Heart left ventricle (tissue), 16 donors: Measurements from ENCODE around the gene PYGM. TPM values are rescaled to one million over a fixed set of nuclear protein-coding genes. Genes with fewer than 3 reads are reported as not detected.
A peak's percentile ranks its signal among the peaks of the same experiment; 100 is the strongest.

Experiments used
- ATAC-seq, 4 donors: fragments of 200-7000 bp; cut with Tn5 transposase; one replicate each; pipeline ENCODE4 v1.9.1; 2020 to 2022; ENCODE audit warnings: moderate library complexity in 4 of 4, mild to moderate bottlenecking in 3 of 4, moderate number of reproducible peaks in 1 of 4
- DNase-seq, 5 donors: peaks; one replicate each; pipeline ENCODE4 v3.0.0-alpha.2; 2020
- H3K27ac ChIP-seq, 12 donors: fragments of 200-600 bp; sonication (generic) in 4 of 12; one replicate each; pipeline versions ENCODE4 v1.5.0 to v1.8.0; 2016 to 2022; ENCODE audit warnings: mild to moderate bottlenecking in 2 of 12
- H3K27me3 ChIP-seq, 9 donors: fragments of 200-600 bp; sonication (generic) in 2 of 9; one replicate each; pipeline versions ENCODE4 v1.5.1 to v1.8.0; 2016 to 2022; ENCODE audit warnings: mild to moderate bottlenecking in 3 of 9
- H3K36me3 ChIP-seq, 9 donors: fragments of 200-600 bp; sonication (generic) in 2 of 9; one replicate each; pipeline versions ENCODE4 v1.5.0 to v1.8.0; 2018 to 2022; ENCODE audit warnings: mild to moderate bottlenecking in 2 of 9
- H3K4me1 ChIP-seq, 12 donors: fragments of 200-600 bp; sonication (generic) in 4 of 12; one replicate each; pipeline versions ENCODE4 v1.5.0 to v1.8.0; 2016 to 2022; ENCODE audit warnings: mild to moderate bottlenecking in 3 of 12
- H3K4me3 ChIP-seq, 12 donors: fragments of 200-600 bp; sonication (generic) in 4 of 12; one replicate each; pipeline versions ENCODE4 v1.5.0 to v1.8.0; 2017 to 2022; ENCODE audit warnings: mild to moderate bottlenecking in 9 of 12, moderate library complexity in 4 of 12
- H3K9me3 ChIP-seq, 12 donors: fragments of 200-600 bp; sonication (generic) in 4 of 12; one replicate each; pipeline versions ENCODE4 v1.5.0 to v1.8.0; 2016 to 2022; ENCODE audit warnings: mild to moderate bottlenecking in 1 of 12
- POLR2A ChIP-seq, 2 donors: fragments of 450-650 bp; IDR thresholded peaks; one replicate each; pipeline ENCODE4 v1.6.1; 2017; ENCODE audit warnings: antibody characterized with exemption in 2 of 2, mild to moderate bottlenecking in 2 of 2, moderate library complexity in 2 of 2
- WGBS, 4 donors: extraction: QIAGEN DNeasy Blood & Tissue Kit in 2 of 4; methylation state at CpG; one replicate each; pipeline versions ENCODE4 v1.1.5 to v1.1.7; 2013 to 2018; 5-methylcytosine and 5-hydroxymethylcytosine counted together
- intact Hi-C, 10 donors: fragments of 100-400 bp; cut with DNase I; formaldehyde crosslinking; loops; one replicate each; pipeline versions ENCODE4 v1.11.1 to v1.14.2; 2022
- polyA plus RNA-seq, 2 donors: library from polyadenylated mRNA; stranded (reverse); fragments of 200-250 nt; gene quantifications; one replicate each; pipeline ENCODE4 v1.2.3, GENCODE V29; 2013
- total RNA-seq, 9 donors: library from RNA; depleted of rRNA in 2 of 9; stranded (reverse); fragments of >200 nt in 2 of 9; fragmentation: NEBNext Ultra II Directional in 3 of 9; extraction: Animal tissue kit (Norgen Biotek cat#: 25700) in 3 of 9; gene quantifications; one replicate each; pipeline versions ENCODE4 v1.1.0 to v1.2.4, GENCODE V29; 2016 to 2023
- TF ChIP-seq, protein P1 (sequence below), 12 donors: fragments of 200-600 bp; sonication (generic) in 4 of 12; IDR thresholded peaks; one replicate each; pipeline versions ENCODE4 v1.5.0 to v1.8.0; 2018 to 2022; ENCODE audit warnings: antibody characterized with exemption in 12 of 12, mild to moderate bottlenecking in 5 of 12
- donor health status: ischemic (EF 13 %, LVEDD 7.1; RV severe dilation, severe dysfunction).
- donor health status: healthy with polysubstance abuse.
- donor health status: DM: no; HTN: yes; CAD: no.
- donor health status: DM: no; HTN: no; CAD: no.
- donor health status: ischemic (EF 25% LVEDD 6.9; RV normal size, moderate dysfunction).
- donor health status: ischemic (EF 25% LVEDD 5.7; RV mildly dilated, moderate dysfunction).
- donor health status: healthy.
- donor health status: DM: yes; HTN: yes; CAD: no.
- donor health status: ischemic (EF 35%, LVEDD 5.7; RV mildly dilated, moderate dysfunction).
- donor health status: nonischemic (EF 11% LVEDD 7.7; RV severe dilation, severe dysfunction).
- donor health status: DM: yes; HTN: yes; CAD: no.
- donor health status: PGD.
- donor health status: ischemic (EF 29% LVEDD 5.4; RV normal size, mild dysfunction).
- donor health status: nonischemic (EF 23%, LVEDD 6.1; RV moderate dilation, normal function).

Gene PYGM
- total and polyA plus RNA-seq, 11 donors, result 10.3 to 167 (median 80.2) TPM

DNA sequence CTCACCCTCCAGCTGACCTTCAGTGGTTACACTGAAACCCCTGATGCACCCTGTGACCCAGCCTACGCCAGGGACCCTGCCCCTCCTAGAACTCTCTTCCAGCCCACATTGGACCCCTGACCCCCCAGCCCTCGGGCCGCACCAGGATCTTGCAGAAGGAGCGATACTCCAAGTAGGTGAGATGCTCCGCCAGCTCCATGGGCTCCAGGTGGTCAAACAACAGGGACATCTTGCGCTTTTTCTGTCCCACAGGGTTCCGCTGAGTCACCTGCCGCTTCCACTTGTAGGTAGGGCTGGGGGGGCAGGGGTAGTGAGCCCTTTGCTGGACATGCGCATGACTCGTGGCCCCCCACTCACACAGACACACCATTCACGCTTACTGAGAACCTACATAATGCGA, 19.9 kb downstream of the PYGM start:
- 93 to 97% (median 96%) methylated on average over 11 to 12 of the region's 12 CpGs for WGBS, 4 donors
- intact Hi-C loops, result loop anchor here in 2 of 10 donors (5.0 kb wide), 1 partner anchor 37 kb away; the partner anchor contains the start of gene SF1 (in 2 of the 2)
- Histone ChIP-seq H3K27ac (no peak overlapping the region), H3K36me3 (peaks cover 0 to 25% (median 10%) of the 10 kb centered on the region in 9 donors), H3K9me3 (no peaks in the 10 kb centered on the region), H3K4me3 (no peak overlapping the region), H3K27me3 (no peaks in the 10 kb centered on the region), H3K4me1 (peaks cover 4 to 34% (median 22%) of the 10 kb centered on the region in 12 donors)
- no peak for TF ChIP-seq POLR2A (IDR thresholded peaks at IDR 0.05)
- TF ChIP-seq, protein P1, sequence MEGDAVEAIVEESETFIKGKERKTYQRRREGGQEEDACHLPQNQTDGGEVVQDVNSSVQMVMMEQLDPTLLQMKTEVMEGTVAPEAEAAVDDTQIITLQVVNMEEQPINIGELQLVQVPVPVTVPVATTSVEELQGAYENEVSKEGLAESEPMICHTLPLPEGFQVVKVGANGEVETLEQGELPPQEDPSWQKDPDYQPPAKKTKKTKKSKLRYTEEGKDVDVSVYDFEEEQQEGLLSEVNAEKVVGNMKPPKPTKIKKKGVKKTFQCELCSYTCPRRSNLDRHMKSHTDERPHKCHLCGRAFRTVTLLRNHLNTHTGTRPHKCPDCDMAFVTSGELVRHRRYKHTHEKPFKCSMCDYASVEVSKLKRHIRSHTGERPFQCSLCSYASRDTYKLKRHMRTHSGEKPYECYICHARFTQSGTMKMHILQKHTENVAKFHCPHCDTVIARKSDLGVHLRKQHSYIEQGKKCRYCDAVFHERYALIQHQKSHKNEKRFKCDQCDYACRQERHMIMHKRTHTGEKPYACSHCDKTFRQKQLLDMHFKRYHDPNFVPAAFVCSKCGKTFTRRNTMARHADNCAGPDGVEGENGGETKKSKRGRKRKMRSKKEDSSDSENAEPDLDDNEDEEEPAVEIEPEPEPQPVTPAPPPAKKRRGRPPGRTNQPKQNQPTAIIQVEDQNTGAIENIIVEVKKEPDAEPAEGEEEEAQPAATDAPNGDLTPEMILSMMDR (IDR thresholded peaks at IDR 0.05), result no peak
- DNase-seq (no peak), ATAC-seq (no peak)

DNA sequence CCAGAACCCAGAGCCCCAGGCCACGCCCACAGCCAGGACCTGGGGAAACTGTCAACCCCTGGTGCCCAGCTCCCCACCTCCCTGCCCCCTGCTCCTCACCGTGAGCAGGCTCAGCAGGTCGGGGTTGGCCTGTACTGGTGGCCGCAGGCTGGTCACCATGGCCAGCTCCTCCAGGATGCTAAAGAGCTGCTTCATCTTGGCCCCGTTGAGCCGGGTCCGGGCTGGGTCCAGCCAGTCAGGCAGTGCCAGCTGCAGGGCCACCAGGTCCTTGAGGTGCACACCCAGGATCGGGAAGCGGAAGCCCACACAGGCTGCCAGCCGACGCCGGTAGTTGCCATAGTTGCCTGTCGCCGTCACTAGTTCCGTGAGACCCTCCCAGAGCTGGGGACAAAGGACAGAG, 23.1 kb downstream of the PYGM start:
- Histone ChIP-seq H3K27ac (no peak overlapping the region), H3K36me3 (peaks cover 0 to 31% (median 16%) of the 10 kb centered on the region in 9 donors), H3K4me1 (peaks cover 0 to 5% (median 0%) of the 10 kb centered on the region in 12 donors), H3K27me3 (no peaks in the 10 kb centered on the region), H3K9me3 (no peaks in the 10 kb centered on the region), H3K4me3 (no peak overlapping the region)
- 89 to 97% (median 94%) methylated on average over 5 to 15 of the region's 15 CpGs for WGBS, 4 donors
- ATAC-seq, result no peak
- no peak for DNase-seq
- TF ChIP-seq POLR2A (IDR thresholded peaks at IDR 0.05), result no peak
- TF ChIP-seq, protein P1 (IDR thresholded peaks at IDR 0.05), result no peak
- intact Hi-C loops, result no loop called here

DNA sequence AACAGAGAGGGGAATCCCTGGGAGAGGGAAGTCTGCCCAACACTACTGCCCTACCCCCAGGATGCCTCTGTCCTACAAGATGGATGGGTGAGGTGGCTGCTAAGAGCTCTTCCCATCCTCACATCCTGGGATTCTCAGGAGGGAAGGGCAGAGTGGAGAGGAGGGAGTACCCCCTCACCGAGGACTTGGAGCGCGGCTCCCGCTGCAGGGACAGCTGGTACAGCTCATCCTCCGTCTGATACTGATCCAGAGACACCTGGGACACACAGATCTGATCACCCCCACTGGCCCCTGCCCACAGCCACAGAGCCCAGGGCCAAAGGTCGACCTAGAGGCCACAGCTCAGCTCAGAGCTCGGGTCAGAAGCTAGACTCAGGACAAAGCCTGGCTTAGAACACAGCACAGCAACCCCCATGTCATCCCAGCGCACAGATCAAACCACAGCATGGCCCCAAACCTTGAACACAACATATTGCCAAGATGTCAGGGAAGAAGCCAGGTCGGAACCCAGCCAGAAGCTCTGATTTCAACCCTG, 24.0 kb downstream of the PYGM start:
- H3K27me3 ChIP-seq, result no peaks in the 10 kb centered on the region
- DNase-seq (no peak), ATAC-seq (no peak)
- no peak overlapping the region for H3K4me3 ChIP-seq
- WGBS, 4 donors, result 87 to 93% (median 90%) methylated on average over 9 of the region's 9 CpGs
- H3K9me3 ChIP-seq, result no peaks in the 10 kb centered on the region
- intact Hi-C loops, result no loop called here
- no peak overlapping the region for H3K27ac ChIP-seq
- TF ChIP-seq POLR2A (IDR thresholded peaks at IDR 0.05), result no peak
- TF ChIP-seq, protein P1 (IDR thresholded peaks at IDR 0.05), result no peak
- H3K4me1 ChIP-seq, result no peaks in the 10 kb centered on the region
- H3K36me3 ChIP-seq, result peaks cover 0 to 37% (median 16%) of the 10 kb centered on the region in 9 donors

DNA sequence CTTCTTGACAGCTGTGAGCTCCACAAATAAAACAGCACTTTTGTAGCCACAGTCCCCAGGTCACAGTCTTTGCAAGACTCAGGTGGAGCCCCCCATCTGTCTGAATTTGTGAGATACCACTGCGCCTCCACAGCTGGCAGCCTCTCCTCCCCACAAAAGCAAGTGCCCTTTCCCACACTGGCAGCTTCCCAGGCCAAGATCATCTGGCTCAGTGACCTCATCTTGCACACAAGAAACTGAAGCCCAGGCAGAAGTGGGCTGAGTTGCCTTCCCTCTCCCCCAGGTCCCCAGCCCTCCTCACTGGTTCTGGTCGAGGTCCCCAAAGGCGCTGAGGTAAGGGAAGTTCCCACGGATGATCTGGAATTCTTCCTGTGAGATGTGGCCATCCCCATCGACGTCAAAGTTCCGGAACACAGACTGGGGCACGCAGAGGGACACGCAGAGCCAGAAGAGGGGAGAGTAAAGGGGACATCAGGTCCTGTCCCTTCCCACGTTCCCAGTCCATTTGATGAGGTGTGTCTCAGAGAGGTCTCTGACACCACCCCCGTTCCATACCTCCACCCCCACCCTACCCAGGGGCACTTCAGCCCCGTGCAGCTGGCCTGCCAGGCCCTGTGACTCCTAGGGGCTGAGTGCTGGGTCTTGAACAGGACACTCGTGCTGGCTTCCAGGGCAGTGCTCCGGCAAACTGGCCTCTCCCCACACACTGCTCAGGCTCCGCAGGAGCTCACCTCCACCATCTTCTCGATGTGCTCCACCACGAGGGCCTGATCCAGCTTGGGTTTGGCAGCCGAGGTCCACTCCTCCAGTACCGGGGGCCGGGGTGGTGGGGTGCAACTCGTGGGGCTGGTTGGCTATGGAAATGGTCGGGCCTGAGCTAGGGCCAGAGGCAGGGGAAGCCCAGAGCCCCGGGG, 24.7 kb downstream of the PYGM start:
- H3K4me1 ChIP-seq, result peaks cover 0 to 3% (median 0%) of the 10 kb centered on the region in 12 donors
- no peaks in the 10 kb centered on the region for H3K9me3 ChIP-seq
- H3K27me3 ChIP-seq, result no peaks in the 10 kb centered on the region
- H3K36me3 ChIP-seq, result peaks cover 0 to 43% (median 16%) of the 10 kb centered on the region in 9 donors
- no peak overlapping the region for H3K27ac ChIP-seq
- intact Hi-C loops, result no loop called here
- WGBS, 4 donors, result 83 to 86% (median 84%) methylated on average over 15 to 23 of the region's 23 CpGs
- DNase-seq, result no peak
- no peak overlapping the region for H3K4me3 ChIP-seq
- TF ChIP-seq, protein P1 (IDR thresholded peaks at IDR 0.05), result no peak
- TF ChIP-seq POLR2A (IDR thresholded peaks at IDR 0.05), result no peak
- peak; percentile 15 to 43 (median 30) for ATAC-seq
